ENCODE results near the gene TMC2. TPM values are rescaled to one million over a fixed set of nuclear protein-coding genes. Genes with fewer than 3 reads are reported as not detected.
A peak's percentile ranks its signal among the peaks of the same experiment; 100 is the strongest.
"Not testable (repeated sequence)": the region's sequence is repeated elsewhere in the genome, so short reads cannot be mapped to it uniquely, and the experiment has no call there.

The TMC2 gene
- total RNA-seq, 1 donor from 2014 or later, result not detected

- peaks cover 69% of the 10 kb centered on the region for H3K27me3 Mint-ChIP-seq (ENCODE audit: low read depth)
- TF ChIP-seq CTCF (conservative IDR thresholded peaks at IDR 0.05), result no peak
- no peaks in the 10 kb centered on the region for H3K36me3 Mint-ChIP-seq (ENCODE audit: low read depth)
- H3K4me1 Mint-ChIP-seq, result no peaks in the 10 kb centered on the region
- no peak overlapping the region for H3K4me3 Mint-ChIP-seq
- no peak overlapping the region for H3K27ac Mint-ChIP-seq (ENCODE audit: unreplicated experiment)
- H3K9me3 Mint-ChIP-seq, result no peaks in the 10 kb centered on the region
- DNase-seq (ENCODE audit: low read depth, low spot score), result no peak
Measured at GRCh38 chr20:2672446-2672845, 136.1 kb downstream of the TMC2 start.

- Mint-ChIP-seq H3K4me1 (no peaks in the 10 kb centered on the region), H3K36me3 (ENCODE audit: low read depth) (no peaks in the 10 kb centered on the region), H3K27ac (ENCODE audit: unreplicated experiment) (no peak overlapping the region), H3K4me3 (no peak overlapping the region), H3K27me3 (ENCODE audit: low read depth) (peaks cover 67% of the 10 kb centered on the region), H3K9me3 (no peaks in the 10 kb centered on the region)
- no peak for DNase-seq (ENCODE audit: low read depth, low spot score)
- no peak for TF ChIP-seq CTCF (conservative IDR thresholded peaks at IDR 0.05)
Measured at GRCh38 chr20:2673453-2673852, 137.1 kb downstream of the TMC2 start.

- Mint-ChIP-seq H3K27ac (ENCODE audit: unreplicated experiment) (no peak overlapping the region), H3K4me1 (no peaks in the 10 kb centered on the region), H3K9me3 (no peaks in the 10 kb centered on the region), H3K36me3 (ENCODE audit: low read depth) (no peaks in the 10 kb centered on the region), H3K27me3 (ENCODE audit: low read depth) (peaks cover 74% of the 10 kb centered on the region), H3K4me3 (no peak overlapping the region)
- no peak for TF ChIP-seq CTCF (conservative IDR thresholded peaks at IDR 0.05)
- no peak for DNase-seq (ENCODE audit: low read depth, low spot score)
Measured at GRCh38 chr20:2680046-2680445, 143.7 kb downstream of the TMC2 start.

- not testable (repeated sequence) for H3K36me3 Mint-ChIP-seq (ENCODE audit: low read depth); H3K27ac Mint-ChIP-seq (ENCODE audit: unreplicated experiment); DNase-seq (ENCODE audit: low read depth, low spot score); H3K4me3 Mint-ChIP-seq; H3K9me3 Mint-ChIP-seq; H3K4me1 Mint-ChIP-seq
- peaks cover 88% of the 10 kb centered on the region for H3K27me3 Mint-ChIP-seq (ENCODE audit: low read depth)
Measured at GRCh38 chr20:2682040-2682439, 145.7 kb downstream of the TMC2 start.

GRCh38 chr20:2684817-2685216 lies 148.4 kb downstream of the TMC2 start:
- H3K27ac Mint-ChIP-seq (ENCODE audit: unreplicated experiment); H3K36me3 Mint-ChIP-seq (ENCODE audit: low read depth); DNase-seq (ENCODE audit: low read depth, low spot score); H3K4me3 Mint-ChIP-seq; H3K9me3 Mint-ChIP-seq: not testable (repeated sequence)
- Mint-ChIP-seq H3K27me3 (ENCODE audit: low read depth) (peaks cover 92% of the 10 kb centered on the region), H3K4me1 (peaks cover 12% of the 10 kb centered on the region)

- H3K27ac Mint-ChIP-seq (ENCODE audit: unreplicated experiment), result no peak overlapping the region
- TF ChIP-seq CTCF (conservative IDR thresholded peaks at IDR 0.05), result no peak
- H3K27me3 Mint-ChIP-seq (ENCODE audit: low read depth), result peaks cover 93% of the 10 kb centered on the region
- no peaks in the 10 kb centered on the region for H3K9me3 Mint-ChIP-seq
- DNase-seq (ENCODE audit: low read depth, low spot score), result no peak
- peak overlapping the region; percentile 42 for H3K4me3 Mint-ChIP-seq
- H3K4me1 Mint-ChIP-seq, result peaks cover 25% of the 10 kb centered on the region
- peaks cover 2% of the 10 kb centered on the region for H3K36me3 Mint-ChIP-seq (ENCODE audit: low read depth)
Measured at GRCh38 chr20:2687514-2687913, 151.1 kb downstream of the TMC2 start.

All from neural crest cell (in vitro differentiated cells).